NOMO-1 treated with DMSO at 0.1 percent for 48 hours (cell line): Measurements from ENCODE around the gene PPFIA1.
"Not testable (repeated sequence)": the region's sequence is repeated elsewhere in the genome, so short reads cannot be mapped to it uniquely, and the experiment has no call there.

Experiments used
- DNase-seq: peaks from one replicate; lab custom pipeline; 2025; ENCODE audit not compliant: unreplicated experiment; lab: John Stamatoyannopoulos, UW

The PPFIA1 gene

DNA sequence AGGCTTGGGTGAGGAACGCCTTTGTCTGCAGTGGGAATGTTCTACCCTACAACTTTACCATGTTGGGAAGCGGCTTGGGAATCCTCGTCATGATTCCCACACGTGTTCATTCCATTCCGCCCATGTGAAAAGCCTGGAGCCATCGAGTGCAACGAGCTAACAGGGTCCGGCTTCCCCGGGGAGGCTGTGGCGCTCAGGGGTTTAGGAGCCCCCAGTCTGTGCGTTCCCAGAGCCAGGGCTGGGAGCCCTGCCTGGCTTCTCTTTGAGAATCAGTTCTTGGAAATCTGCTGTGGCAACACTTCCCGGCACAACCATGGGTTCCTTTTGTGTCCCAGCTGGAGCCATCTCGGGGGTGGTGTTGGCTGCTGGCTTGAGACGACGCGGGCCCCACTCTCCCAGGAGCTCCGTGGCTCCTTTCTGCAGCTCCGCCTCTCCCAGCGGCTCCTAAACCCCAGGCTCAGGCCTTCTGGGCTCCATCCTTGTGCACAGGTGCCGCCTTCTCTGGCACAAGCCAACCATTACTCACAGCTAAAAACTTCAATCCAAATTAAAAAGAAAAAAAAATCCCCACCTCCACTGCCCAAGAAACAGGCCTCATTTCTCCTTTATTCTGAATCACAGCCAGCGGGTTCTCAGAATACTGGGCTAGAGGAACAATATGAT lies 18.7 kb upstream of the PPFIA1 start:
- DNase-seq: no peak

DNA sequence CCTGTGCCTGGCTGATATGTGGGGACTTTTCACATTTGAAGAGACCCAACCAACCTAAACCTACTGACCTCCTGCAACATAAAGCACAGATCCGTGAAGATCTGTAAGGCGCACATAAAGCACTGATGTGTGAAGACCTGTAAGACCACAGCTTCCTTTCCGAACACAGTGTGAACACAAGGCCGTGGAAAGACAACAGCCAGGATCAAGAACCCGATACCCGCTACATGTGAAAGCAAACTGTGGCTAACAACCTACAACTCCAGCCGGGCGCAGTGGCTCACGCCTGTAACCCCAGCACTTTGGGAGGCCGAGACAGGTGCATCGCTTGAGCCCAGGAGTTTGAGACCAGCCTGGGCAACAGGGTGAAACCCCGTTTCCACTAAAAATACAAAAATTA lies 17.6 kb upstream of the PPFIA1 start:
- DNase-seq: no peak

DNA sequence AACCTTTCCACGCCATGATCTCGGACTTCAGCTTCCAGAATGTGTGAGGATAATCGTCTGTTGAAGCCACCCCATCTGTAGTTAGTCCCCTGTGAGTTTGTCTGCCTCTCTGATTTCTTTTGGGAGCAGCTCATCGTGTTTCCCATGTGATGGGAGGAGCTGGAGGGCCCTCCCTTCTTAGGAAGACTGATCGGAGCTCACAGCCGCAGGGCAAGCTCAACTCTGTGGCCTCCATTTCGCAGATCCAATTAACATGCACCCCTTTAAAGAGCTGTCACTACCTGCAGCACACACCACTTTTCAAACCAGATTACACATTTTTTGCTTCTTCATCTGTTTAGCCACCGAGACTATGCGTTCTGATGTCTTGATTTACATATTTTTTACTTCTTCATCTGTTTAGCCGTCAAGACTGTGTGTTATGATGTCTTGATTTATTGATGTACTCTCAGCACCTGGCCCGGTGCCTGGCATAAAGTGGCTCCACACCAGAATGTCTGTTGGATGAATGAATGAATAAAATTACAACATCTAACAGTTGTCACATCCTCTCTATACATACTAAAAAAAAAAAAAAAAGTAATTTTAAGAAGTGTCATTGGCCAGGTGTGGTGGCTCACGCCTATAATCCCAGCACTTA lies 14.9 kb upstream of the PPFIA1 start:
- no peak for DNase-seq

DNA sequence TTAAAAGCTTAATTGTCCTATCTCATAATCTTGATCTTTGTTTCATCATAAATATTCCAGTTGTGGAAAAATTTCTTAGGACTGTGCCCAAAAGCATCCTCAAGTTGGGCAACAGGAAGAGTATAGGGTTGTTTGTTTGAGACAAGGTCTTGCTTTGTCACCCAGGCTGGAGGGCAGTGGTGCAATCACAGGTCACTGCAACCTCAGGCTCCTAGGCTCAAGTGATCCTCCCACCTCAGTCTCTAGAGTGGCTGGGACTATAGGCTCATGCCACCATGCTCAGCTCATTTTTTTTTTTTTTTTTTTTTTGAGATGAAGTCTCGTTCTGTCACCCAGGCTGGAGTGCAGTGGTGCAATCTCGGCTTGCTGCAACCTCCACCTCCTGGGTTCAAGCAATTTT lies 11.4 kb upstream of the PPFIA1 start:
- not testable (repeated sequence) for DNase-seq

DNA sequence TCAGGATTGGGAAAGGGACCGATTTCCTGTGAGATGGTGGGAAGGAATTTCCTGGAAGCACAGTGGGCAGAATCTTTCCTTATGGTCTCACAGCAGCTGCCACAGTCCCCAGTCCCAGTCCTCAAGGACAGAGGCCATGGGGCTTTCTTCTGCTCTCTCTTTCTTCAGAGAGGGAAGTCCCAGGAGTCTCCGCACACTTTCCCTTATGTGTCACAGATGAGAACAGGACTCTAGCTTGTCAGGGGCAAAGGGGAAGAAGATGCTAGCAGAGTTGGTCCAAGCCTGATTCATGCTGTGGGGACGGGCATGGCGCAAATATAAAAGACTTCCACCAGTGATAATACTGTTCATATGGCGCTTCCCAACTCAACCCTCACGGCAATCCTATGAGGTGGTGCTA lies 7.5 kb upstream of the PPFIA1 start:
- DNase-seq: no peak

DNA sequence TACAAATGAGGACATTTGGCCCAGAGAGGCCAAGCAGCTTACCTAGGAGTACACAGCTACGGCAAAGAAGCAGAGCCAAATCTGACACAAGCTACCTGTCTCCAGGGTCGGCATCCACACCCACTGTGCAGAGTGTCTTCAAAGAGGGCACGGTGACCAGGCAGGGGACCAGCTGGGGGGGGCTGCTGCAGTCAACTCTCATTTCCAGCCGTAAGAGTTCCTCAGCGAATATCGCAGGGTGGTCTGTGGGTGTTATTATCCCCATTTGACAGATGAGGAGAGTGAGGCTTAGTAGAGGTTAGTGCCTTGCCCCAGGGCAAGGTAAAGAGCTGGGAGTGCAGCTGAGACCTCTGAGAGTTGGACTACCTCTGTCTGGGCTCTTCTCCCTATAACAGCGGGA lies 7.1 kb upstream of the PPFIA1 start:
- no peak for DNase-seq

DNA sequence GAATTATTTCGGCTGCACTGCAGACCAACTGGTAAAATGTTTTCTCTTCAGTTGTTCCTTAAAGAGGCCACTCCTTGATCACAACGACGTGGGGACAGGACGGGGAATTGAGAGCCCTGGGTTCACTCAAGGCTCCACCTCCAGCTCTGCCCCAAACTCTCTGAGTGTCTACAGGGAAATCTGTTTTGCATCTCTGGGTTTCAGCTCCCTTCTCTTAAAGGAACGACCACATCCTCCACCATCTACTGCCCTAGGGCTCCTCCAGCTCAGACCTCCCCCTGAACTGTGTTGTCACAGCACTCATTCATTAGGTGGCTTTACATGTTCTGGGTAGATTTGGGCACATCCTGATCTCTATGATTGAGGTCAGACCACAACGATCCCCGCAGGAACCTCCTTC lies 5.1 kb upstream of the PPFIA1 start:
- DNase-seq: no peak

DNA sequence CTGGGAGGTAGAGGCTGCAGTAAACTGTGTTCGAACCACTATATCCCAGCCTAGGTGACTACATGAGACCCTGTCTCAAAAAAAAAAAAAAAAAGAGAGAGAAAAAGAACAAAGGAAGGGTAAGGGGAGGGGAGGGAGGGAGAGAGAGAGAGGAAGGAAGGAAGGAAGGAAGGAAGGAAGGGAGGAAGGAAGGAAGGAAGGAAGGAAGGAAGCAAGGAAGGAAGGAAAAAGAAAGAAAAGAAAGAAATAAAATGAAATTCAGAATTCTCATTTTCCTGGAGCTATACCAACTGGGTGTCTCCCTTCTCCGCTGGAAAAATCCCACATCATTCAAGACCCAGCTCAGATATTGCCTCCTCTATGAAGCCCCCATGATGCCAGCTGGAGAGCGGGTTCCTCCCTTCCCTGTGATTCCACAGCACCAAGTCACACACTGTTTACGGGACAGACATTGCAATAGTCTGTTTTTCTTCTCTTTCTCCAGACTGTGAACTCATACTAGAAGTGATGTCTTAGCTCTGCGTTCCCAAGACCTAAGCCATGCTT lies 3.0 kb upstream of the PPFIA1 start:
- no peak for DNase-seq

DNA sequence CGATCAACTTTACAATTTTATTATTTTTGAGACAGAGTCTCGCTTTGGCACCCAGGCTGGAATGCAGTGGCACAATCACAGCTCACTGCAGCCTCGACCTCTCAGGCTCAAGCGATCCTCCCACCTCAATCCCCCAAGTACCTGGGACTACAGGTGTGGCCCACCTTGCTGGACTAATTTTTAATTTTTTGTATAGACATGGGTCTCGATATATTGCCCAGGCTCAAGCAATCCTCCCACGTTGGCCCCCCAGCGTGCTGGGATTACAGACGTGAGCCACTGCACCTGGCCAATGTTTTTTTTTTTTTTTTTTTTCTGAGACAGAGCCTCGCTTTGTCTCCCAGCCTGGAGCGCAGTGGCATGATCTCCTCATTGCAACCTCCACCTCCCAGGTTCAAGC lies 2.0 kb upstream of the PPFIA1 start:
- no peak for DNase-seq

DNA sequence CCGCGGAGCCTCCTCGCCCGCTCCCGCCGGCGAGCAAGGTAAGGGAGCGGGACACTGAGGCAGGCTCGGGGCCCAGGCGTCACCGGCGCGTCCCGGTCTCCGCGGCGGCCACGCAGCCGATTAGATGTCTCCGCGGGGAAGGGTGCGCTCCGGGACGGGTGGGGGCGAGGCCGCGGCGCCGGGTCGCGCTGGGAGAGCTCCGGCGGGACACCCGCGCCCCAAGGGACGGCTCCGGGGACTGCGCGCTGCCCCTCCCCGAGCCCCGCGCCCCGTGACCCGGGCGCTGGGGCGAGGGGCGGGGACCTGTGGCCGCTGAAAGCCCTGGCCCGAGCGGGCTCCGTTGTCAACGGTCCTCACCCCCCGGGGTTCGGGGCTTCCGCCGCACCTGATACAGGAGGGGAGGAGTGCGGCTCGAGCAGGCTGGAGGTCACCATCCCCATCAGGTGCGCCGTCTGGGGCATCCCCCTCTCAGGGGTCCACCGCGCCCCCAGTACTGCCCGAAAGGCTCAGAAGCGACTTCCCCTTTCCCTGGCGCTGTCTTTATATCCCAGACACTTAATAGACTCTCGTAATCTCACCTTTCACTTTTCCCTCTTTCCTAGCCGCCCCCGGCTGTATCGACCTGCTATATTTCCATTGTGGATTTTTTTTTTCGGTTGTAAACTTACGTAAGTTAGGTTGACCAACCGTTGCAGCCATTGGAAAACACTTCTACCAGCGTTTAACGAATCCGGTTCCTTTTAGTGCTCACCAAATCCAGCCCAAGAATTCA lies 573 bp downstream of the PPFIA1 start:
- DNase-seq: peak; percentile 37

DNA sequence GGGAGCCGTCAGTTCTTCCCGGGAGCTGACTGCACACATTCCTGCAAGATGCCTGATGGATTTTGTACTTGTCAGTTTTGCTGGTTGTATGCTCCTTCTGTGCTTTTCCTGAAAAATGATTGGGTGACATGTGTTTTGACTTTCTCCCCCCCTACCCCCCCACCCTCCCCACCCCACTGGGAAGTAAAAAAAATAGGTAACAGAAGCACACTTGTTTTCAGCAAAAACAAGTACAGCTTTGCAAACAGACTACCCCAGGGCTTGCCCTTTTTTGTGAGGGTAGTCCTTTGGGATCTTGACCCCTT lies 1.1 kb downstream of the PPFIA1 start:
- DNase-seq: no peak

DNA sequence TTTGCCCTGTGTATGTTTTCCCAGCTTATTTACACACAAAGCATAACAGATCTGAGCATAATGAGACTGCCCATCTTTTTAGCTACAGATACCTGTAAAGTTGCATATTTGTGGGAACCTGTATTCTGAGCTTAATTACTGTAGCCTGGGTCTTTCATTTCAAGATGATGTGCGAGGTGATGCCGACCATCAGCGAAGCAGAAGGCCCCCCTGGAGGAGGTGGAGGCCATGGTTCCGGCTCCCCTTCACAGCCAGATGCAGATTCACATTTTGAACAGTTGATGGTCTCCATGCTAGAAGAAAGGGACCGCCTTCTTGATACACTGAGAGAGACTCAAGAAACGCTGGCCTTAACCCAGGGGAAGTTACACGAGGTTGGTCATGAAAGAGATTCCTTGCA lies 1.5 kb downstream of the PPFIA1 start:
- DNase-seq: no peak

DNA sequence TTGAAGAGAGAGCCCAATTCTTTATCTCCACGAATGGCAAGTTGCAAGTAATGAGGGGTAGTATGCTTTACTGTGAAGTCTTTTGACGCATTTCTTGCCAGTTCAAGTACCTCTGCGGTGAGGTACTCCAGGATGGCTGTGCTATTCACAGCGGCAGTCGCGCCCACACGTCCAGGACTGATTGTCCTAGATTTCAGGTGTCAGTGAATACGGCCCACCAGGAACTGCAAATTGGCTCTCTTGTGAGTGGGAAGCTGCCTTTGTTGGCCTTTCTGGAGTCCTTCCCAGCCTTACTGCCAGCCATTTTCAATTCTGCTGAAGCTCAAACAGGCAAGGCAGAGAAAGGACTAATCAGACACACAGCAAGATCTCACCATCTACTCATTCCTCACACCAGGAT lies 8.5 kb downstream of the PPFIA1 start:
- DNase-seq: no peak

DNA sequence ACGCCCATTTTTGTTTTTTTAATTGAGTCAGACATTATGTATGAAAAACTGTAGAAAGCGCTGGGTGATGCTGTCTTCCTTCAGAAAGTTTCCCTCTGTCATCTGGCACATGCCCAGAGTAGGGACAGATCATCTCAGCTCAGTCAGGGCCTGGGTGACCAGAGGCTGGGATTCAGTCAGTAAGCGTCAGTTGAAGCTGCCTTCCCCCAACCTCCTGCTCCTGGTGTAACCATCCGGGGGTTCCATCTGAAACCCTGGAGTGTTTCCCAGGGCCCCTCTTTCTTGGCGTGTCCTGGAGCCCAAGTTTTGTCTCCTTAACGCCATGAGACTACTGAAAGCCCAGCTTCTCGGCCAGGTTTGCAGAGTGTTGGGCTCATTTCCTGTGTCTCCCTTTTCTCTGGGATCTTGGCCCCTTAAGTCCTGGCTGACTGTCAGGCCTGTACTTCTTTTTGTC lies 10.7 kb downstream of the PPFIA1 start:
- no peak for DNase-seq

DNA sequence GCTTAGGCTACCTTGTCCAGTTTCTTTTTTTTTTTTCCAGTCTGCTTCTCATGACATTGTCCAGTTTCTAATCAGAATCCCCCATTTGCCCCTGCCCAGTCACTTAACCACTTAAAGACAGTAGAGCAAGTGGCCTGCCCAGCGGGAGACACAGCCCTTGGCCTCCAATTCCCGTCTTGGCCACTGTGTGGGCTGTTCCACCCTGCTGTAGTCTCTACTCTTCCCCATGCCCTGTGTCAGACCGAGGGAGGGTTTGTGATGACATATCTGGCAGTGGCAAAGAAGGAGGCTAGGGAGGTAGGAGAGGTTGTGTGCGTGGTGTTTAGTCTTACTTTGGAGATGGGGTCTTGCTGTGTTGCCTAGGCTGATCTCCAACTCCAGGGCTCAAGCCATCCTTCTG lies 11.5 kb downstream of the PPFIA1 start:
- DNase-seq: no peak

DNA sequence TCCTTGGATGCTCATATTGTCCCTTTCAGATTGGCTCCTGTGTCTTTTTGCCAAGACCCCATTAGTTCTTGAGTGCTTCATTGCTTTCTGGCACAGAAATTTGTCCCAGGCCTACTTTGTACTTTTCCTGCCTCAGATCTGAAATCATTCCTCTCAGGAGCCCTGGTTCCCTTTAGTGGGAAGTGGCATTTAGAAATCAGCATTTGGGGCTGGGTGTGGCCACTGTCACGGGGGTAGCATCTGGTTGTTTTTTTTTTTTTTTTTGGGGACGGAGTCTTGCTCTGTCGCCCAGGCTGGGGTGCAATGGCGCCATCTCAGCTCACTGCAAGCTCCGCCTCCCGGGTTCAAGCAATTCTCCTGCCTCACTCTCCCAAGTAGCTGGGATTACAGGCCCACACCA lies 18.2 kb downstream of the PPFIA1 start:
- no peak for DNase-seq

DNA sequence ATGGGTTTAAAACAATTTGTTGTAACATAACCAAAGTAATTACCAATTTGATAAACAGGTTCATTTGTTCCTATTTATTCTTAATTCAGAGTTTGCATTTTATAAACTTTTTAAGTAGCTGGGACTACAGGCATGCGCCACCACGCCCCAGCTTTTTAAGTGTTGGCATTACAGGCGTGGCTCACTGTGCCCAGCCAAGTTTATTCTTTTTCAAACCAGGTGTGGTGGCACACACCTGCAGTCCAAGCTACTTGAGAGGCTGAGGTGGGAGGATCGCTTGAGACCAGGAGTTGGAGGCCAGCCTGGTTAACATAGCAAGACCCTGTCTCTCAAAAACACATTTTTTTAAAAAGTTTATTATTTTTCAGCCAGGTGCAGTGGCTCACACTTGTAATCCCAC lies 19.1 kb downstream of the PPFIA1 start:
- no peak for DNase-seq

DNA sequence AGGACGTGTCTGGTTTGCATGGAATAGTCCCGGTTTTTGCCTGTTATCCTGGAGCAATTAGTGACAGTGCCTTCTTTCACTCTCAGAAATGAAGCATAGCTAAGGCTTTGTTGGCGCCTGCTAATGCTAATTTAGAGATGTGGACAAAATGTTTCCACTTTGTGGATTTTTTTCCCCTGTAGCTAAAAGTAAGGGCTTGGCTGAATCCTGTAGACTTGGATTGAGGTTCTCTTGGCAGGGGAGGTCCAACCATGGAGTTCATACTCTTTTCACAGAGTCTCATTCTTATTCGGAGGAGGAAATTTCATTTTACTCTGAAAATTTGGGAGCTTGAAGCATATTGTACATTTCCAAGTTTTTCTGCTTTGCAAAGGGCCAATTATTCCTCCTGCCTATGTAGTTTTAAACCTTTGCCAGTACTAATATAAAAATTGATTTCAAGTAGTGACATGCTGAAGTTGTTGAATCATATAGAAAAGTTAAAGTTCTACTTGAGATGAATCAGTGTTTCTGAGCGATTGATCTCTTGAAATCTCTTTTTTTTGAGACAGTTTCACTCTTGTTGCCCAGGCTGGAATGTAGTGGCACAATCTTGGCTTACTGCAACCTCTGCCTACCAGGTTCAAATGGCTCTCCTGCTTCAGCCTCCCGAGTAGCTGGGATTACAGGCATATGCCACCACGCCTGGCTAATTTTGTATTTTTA lies 20.0 kb downstream of the PPFIA1 start:
- no peak for DNase-seq

DNA sequence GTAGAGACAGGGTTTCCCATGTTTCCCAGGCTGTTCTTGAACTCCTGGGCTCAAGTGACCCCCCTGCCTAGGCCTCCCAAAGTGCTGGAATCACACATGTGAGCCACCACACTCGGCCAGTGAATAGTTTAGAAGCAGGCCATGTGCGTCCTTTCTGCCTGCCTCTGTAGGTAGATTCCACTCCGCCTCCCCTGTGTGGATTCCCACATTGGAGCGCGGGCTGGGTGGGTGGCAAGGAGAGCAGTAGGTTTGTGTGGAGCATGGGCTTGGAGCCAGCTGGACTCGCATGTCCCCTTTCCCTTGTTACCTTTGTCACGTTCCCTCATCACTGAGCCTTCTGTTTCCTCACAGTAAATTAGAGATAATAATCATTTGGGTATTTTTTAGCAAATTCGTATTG lies 21.7 kb downstream of the PPFIA1 start:
- no peak for DNase-seq

DNA sequence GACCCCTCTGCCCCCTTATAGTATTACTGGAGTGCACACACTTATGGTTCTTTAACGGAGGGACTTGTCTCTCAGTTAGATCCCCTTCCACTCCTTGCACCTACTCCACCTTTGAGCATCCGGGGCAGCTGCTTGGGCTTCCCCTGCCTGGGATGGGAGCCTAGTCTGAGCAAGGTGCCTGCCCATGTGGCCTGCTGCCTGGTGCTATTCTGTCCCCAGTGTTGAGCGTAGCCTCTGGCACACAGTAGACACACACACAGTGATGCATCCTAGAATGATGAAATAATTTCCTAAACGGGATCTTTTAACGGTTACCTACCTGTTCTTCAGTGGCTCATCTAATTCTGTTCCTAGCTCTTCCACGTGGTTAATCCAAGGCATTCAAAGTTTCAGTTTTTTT lies 22.4 kb downstream of the PPFIA1 start:
- no peak for DNase-seq

DNA sequence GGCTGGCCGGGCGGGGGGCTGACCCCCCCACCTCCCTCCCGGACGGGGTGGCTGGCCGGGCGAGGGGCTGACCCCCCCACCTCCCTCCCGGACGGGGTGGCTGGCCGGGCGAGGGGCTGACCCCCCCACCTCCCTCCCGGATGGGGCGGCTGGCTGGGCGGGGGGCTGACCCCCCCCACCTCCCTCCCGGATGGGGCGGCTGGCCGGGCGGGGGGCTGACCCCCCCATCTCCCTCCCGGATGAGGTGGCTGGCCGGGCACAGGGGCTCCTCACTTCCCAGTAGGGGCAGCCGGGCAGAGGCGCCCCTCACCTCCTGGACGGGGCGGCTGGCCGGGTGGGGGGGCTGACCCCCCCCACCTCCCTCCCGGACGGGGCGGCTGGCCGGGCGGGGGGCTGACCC lies 24.7 kb downstream of the PPFIA1 start:
- not testable (repeated sequence) for DNase-seq

DNA sequence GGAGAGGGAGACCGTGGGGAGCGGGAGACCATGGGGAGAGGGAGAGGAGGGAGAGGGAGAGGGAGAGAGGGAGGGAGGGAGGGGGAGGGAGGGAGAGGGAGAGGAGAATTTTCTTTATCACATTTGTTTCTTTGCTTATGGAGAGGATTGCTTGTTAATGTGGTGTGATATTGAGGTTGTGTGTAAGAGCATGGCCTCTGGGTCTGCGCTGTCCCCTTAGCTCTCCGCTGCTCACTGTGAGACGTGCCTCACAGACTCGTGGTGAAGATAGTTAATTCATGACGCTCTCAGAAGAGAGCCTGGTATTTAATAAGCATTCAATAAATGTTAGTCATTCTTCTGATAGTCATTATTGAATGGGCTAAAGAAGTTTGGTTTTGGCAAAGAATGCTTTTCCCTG lies 26.2 kb downstream of the PPFIA1 start:
- DNase-seq: no peak
